Loucy (cell line): ENCODE measurements around the gene SLC19A1.

ENCODE experiments used
- H2AFZ ChIP-seq: fragments of 200-600 bp; sonication (generic); 2 replicates; pipeline ENCODE4 v1.6.0; 2016; ENCODE audit warnings: antibody characterized with exemption, mild to moderate bottlenecking, low read length, moderate library complexity
- H3F3A ChIP-seq: fragments of 200-600 bp; 2 replicates; pipeline ENCODE4 v1.6.0; 2016; ENCODE audit warnings: antibody characterized with exemption, low read depth, mild to moderate bottlenecking
- H3K27me3 ChIP-seq: fragments of 200-600 bp; sonication (generic); 2 replicates; pipeline ENCODE4 v1.6.1; 2014; ENCODE audit warnings: low read length, mild to moderate bottlenecking; ENCODE audit not compliant: insufficient read depth, poor library complexity, severe bottlenecking
- H3K36me3 ChIP-seq: fragments of 200-600 bp; sonication (generic); 2 replicates; pipeline ENCODE4 v1.6.1; 2016; ENCODE audit warnings: low read length; ENCODE audit not compliant: insufficient read depth
- H3K4me1 ChIP-seq: fragments of 200-600 bp; sonication (generic); 2 replicates; pipeline ENCODE4 v1.5.1; 2014; ENCODE audit warnings: low read length, mild to moderate bottlenecking; ENCODE audit not compliant: insufficient read depth, poor library complexity, severe bottlenecking
- H3K4me2 ChIP-seq: fragments of 200-600 bp; sonication (generic); 2 replicates; pipeline ENCODE4 v1.6.0; 2014; ENCODE audit warnings: antibody characterized with exemption, low read length, low read depth, mild to moderate bottlenecking; ENCODE audit not compliant: poor library complexity, severe bottlenecking
- H3K4me3 ChIP-seq: fragments of 200-600 bp; sonication (generic); 2 replicates; pipeline ENCODE4 v1.5.1; 2014; ENCODE audit warnings: low read length, mild to moderate bottlenecking, mixed read lengths; ENCODE audit not compliant: poor library complexity, severe bottlenecking
- H3K79me2 ChIP-seq: fragments of 200-600 bp; sonication (generic); 2 replicates; pipeline ENCODE4 v1.6.1; 2014; ENCODE audit warnings: low read length; ENCODE audit not compliant: insufficient read depth
- H3K9ac ChIP-seq: fragments of 200-600 bp; sonication (generic); 2 replicates; pipeline ENCODE4 v1.6.0; 2014; ENCODE audit warnings: mild to moderate bottlenecking, low read depth, low read length, moderate library complexity; ENCODE audit not compliant: poor library complexity, severe bottlenecking
- H3K9me2 ChIP-seq: fragments of 200-600 bp; sonication (generic); replicated peaks from 2 replicates; pipeline ENCODE4 v1.6.1; 2016; ENCODE audit warnings: low read depth, low read length, mixed read lengths
- H3K9me3 ChIP-seq: fragments of 200-600 bp; sonication (generic); 2 replicates; pipeline ENCODE4 v1.6.1; 2014; ENCODE audit warnings: mild to moderate bottlenecking, antibody characterized with exemption, low read length, low read depth; ENCODE audit not compliant: insufficient read depth
- H4K20me1 ChIP-seq: fragments of 200-600 bp; sonication (generic); 2 replicates; pipeline ENCODE4 v1.6.0; 2014; ENCODE audit warnings: antibody characterized with exemption, low read length, mild to moderate bottlenecking; ENCODE audit not compliant: insufficient read depth, poor library complexity, severe bottlenecking
- CTCF ChIP-seq: fragments of 200-600 bp; sonication (generic); conservative IDR thresholded peaks from 2 replicates; pipeline ENCODE4 v1.5.1; 2014; ENCODE audit warnings: mild to moderate bottlenecking, antibody characterized with exemption, low read length
- EZH2phosphoT487 ChIP-seq: fragments of 200-600 bp; IDR thresholded peaks from 2 replicates; pipeline ENCODE4 v1.6.1; 2018; ENCODE audit warnings: antibody characterized with exemption, mild to moderate bottlenecking, moderate library complexity, borderline replicate concordance

SLC19A1 gene

GRCh38 chr21:45513003-45513717, 29.1 kb downstream of the SLC19A1 start:
- H3K27me3 ChIP-seq: no peaks in the 10 kb centered on the region
- no peaks in the 10 kb centered on the region for H4K20me1 ChIP-seq
- no peaks in the 10 kb centered on the region for H3K79me2 ChIP-seq
- H3K9me2 ChIP-seq: no peaks in the 10 kb centered on the region
- no peaks in the 10 kb centered on the region for H3F3A ChIP-seq
- no peak overlapping the region for H3K4me3 ChIP-seq
- H3K4me2 ChIP-seq: no peak overlapping the region
- no peak overlapping the region for H3K9ac ChIP-seq
- H3K9me3 ChIP-seq: peaks cover 4% of the 10 kb centered on the region; the same call in 1 of the 2 replicates
- TF ChIP-seq EZH2phosphoT487 (no peak), CTCF (no peak)
- H2AFZ ChIP-seq: no peak overlapping the region
- H3K36me3 ChIP-seq: peaks cover 26% of the 10 kb centered on the region; the same call in 1 of the 2 replicates
- H3K4me1 ChIP-seq: no peaks in the 10 kb centered on the region

- Histone ChIP-seq H3K9me3 (no peaks in the 10 kb centered on the region), H3K27me3 (no peaks in the 10 kb centered on the region), H3K4me1 (no peaks in the 10 kb centered on the region), H4K20me1 (no peaks in the 10 kb centered on the region), H2AFZ (no peak overlapping the region), H3K4me3 (no peak overlapping the region), H3F3A (no peaks in the 10 kb centered on the region), H3K9ac (no peak overlapping the region), H3K79me2 (no peaks in the 10 kb centered on the region), H3K4me2 (no peak overlapping the region), H3K9me2 (no peaks in the 10 kb centered on the region), H3K36me3 (peaks cover 23% of the 10 kb centered on the region; the same call in 1 of the 2 replicates)
- TF ChIP-seq CTCF (no peak), EZH2phosphoT487 (no peak)
These were observed 29.6 kb downstream of the SLC19A1 start for GRCh38 chr21:45512626-45513002.

- H3K4me1 ChIP-seq: no peaks in the 10 kb centered on the region
- H2AFZ ChIP-seq: no peak overlapping the region
- H3F3A ChIP-seq: no peaks in the 10 kb centered on the region
- no peaks in the 10 kb centered on the region for H3K27me3 ChIP-seq
- H3K9me3 ChIP-seq: no peaks in the 10 kb centered on the region
- TF ChIP-seq EZH2phosphoT487 (no peak), CTCF (no peak)
- no peak overlapping the region for H3K4me2 ChIP-seq
- H3K9ac ChIP-seq: no peak overlapping the region
- H4K20me1 ChIP-seq: no peaks in the 10 kb centered on the region
- H3K9me2 ChIP-seq: no peaks in the 10 kb centered on the region
- no peak overlapping the region for H3K4me3 ChIP-seq
- H3K36me3 ChIP-seq: peaks cover 22% of the 10 kb centered on the region; the same call in 1 of the 2 replicates
- H3K79me2 ChIP-seq: no peaks in the 10 kb centered on the region
These were observed 30.4 kb downstream of the SLC19A1 start for GRCh38 chr21:45511661-45512431.
